Thoracic aorta (tissue), 2 donors: ENCODE data around the gene ASCC2. TPM values are rescaled to one million over a fixed set of nuclear protein-coding genes. Genes with fewer than 3 reads are reported as not detected.
A peak's percentile ranks its signal among the peaks of the same experiment; 100 is the strongest.

Source experiments
- ATAC-seq: fragments of 150-250 bp; one replicate; pipeline ENCODE4 v1.8.0; 2017; ENCODE audit warnings: low read depth; ENCODE audit not compliant: insufficient number of reproducible peaks, low FRiP score
- DNase-seq: peaks from one replicate; pipeline ENCODE4 v3.0.0-alpha.2; 2020; ENCODE audit warnings: low spot score
- H3K27ac ChIP-seq, 2 donors: fragments of 200-600 bp; sonication (generic); 1 replicate in 1 of 2; 2 replicates in 1 of 2; pipeline ENCODE4 v1.5.1; 2016; ENCODE audit warnings: mild to moderate bottlenecking in 2 of 2, moderate library complexity in 2 of 2
- H3K27me3 ChIP-seq: fragments of 200-600 bp; sonication (generic); replicated peaks from 2 replicates; pipeline ENCODE4 v1.6.0; 2016; ENCODE audit warnings: mild to moderate bottlenecking; ENCODE audit not compliant: insufficient read depth
- H3K36me3 ChIP-seq: fragments of 200-600 bp; sonication (generic); one replicate; pipeline ENCODE4 v1.5.1; 2016
- H3K4me1 ChIP-seq, 2 donors: fragments of 200-600 bp; sonication (generic); 1 replicate in 1 of 2; 2 replicates in 1 of 2; pipeline versions ENCODE4 v1.5.1 to v1.6.0; 2016; ENCODE audit warnings: low read depth in 2 of 2, mild to moderate bottlenecking in 1 of 2; ENCODE audit not compliant: control insufficient read depth in 1 of 2
- H3K4me3 ChIP-seq: fragments of 200-600 bp; sonication (generic); 2 replicates; pipeline ENCODE4 v1.5.1; 2016; ENCODE audit warnings: mild to moderate bottlenecking
- H3K9me3 ChIP-seq: fragments of 200-600 bp; sonication (generic); 2 replicates; pipeline ENCODE4 v1.5.1; 2016
- CTCF ChIP-seq: fragments of 200-600 bp; sonication (generic); IDR thresholded peaks from one replicate; pipeline ENCODE4 v1.5.1; 2019; ENCODE audit warnings: antibody characterized with exemption
- total RNA-seq, 2 donors: library from RNA; depleted of rRNA; stranded (reverse); fragments of >200 nt; gene quantifications; one replicate each; pipeline versions ENCODE4 v1.1.0 to v1.2.3, GENCODE V29; 2016

ASCC2 gene
- total RNA-seq, 2 donors from 2014 or later: 31.0 to 41.8 TPM

GRCh38 chr22:29801153-29801552 lies 36.9 kb downstream of the ASCC2 start:
- peaks cover 7 to 20% of the 10 kb centered on the region in 2 donors for H3K4me1 ChIP-seq
- TF ChIP-seq CTCF: no peak
- no peaks in the 10 kb centered on the region for H3K9me3 ChIP-seq
- ATAC-seq: no peak
- H3K27ac ChIP-seq: no peak overlapping the region
- H3K27me3 ChIP-seq: no peaks in the 10 kb centered on the region
- no peak overlapping the region for H3K4me3 ChIP-seq
- peaks cover 39% of the 10 kb centered on the region for H3K36me3 ChIP-seq
- no peak for DNase-seq

- Histone ChIP-seq H3K4me1 (peaks cover 7 to 20% of the 10 kb centered on the region in 2 donors), H3K9me3 (no peaks in the 10 kb centered on the region), H3K27ac (peak overlapping the region; percentile 58 to 64), H3K27me3 (no peaks in the 10 kb centered on the region), H3K4me3 (peak overlapping the region; percentile 10), H3K36me3 (peaks cover 22% of the 10 kb centered on the region)
- ATAC-seq: peak; percentile 85
- TF ChIP-seq CTCF: no peak
- peak; percentile 51 for DNase-seq
These were observed 38.8 kb downstream of the ASCC2 start for GRCh38 chr22:29799217-29799680.

- Histone ChIP-seq H3K27ac (peak overlapping the region; percentile 50 to 64), H3K27me3 (no peaks in the 10 kb centered on the region), H3K36me3 (peaks cover 18% of the 10 kb centered on the region), H3K4me3 (peak overlapping the region; percentile 10), H3K9me3 (no peaks in the 10 kb centered on the region), H3K4me1 (peaks cover 7 to 20% of the 10 kb centered on the region in 2 donors)
- no peak for TF ChIP-seq CTCF
- no peak for ATAC-seq
- no peak for DNase-seq
These were observed 39.3 kb downstream of the ASCC2 start for GRCh38 chr22:29798801-29799200.

GRCh38 chr22:29798318-29798717 lies 39.8 kb downstream of the ASCC2 start:
- Histone ChIP-seq H3K4me1 (peaks cover 7 to 20% of the 10 kb centered on the region in 2 donors), H3K27me3 (no peaks in the 10 kb centered on the region), H3K36me3 (peaks cover 21% of the 10 kb centered on the region), H3K4me3 (no peak overlapping the region), H3K27ac (peak overlapping the region; percentile 50 to 64), H3K9me3 (no peaks in the 10 kb centered on the region)
- ATAC-seq (no peak), DNase-seq (no peak)
- no peak for TF ChIP-seq CTCF

GRCh38 chr22:29797351-29797750 lies 40.7 kb downstream of the ASCC2 start:
- DNase-seq: no peak
- TF ChIP-seq CTCF: no peak
- ATAC-seq: no peak
- Histone ChIP-seq H3K9me3 (no peaks in the 10 kb centered on the region), H3K36me3 (peaks cover 30% of the 10 kb centered on the region), H3K4me1 (peaks cover 7 to 20% of the 10 kb centered on the region in 2 donors), H3K4me3 (no peak overlapping the region), H3K27ac (no peak overlapping the region), H3K27me3 (no peaks in the 10 kb centered on the region)
